Subcutaneous abdominal adipose tissue (tissue), 5 donors: ENCODE data around the gene SGMS1.

Source experiments
- H3K27ac ChIP-seq: one replicate; pipeline ENCODE4 v1.7.0; 2013; ENCODE audit warnings: low read depth, mild to moderate bottlenecking, inconsistent platforms, low read length, moderate library complexity
- H3K27me3 ChIP-seq, 5 donors: one replicate each; pipeline ENCODE4 v1.7.0; 2013; ENCODE audit warnings: low read length in 5 of 5, inconsistent platforms in 1 of 5; ENCODE audit not compliant: control insufficient read depth in 5 of 5, insufficient read depth in 4 of 5
- H3K36me3 ChIP-seq, 5 donors: one replicate each; pipeline ENCODE4 v1.7.0; 2013; ENCODE audit warnings: low read length in 5 of 5; ENCODE audit not compliant: control insufficient read depth in 5 of 5, insufficient read depth in 5 of 5
- H3K4me1 ChIP-seq, 5 donors: one replicate each; pipeline ENCODE4 v1.7.0; 2013; ENCODE audit warnings: low read length in 5 of 5, mild to moderate bottlenecking in 3 of 5, moderate library complexity in 1 of 5; ENCODE audit not compliant: control insufficient read depth in 5 of 5, insufficient read depth in 5 of 5
- H3K4me3 ChIP-seq, 5 donors: one replicate each; pipeline ENCODE4 v1.7.0; 2013; ENCODE audit warnings: low read length in 5 of 5, low read depth in 1 of 5
- H3K9ac ChIP-seq, 5 donors: one replicate each; pipeline ENCODE4 v1.7.0; 2013; ENCODE audit warnings: low read length in 5 of 5, mild to moderate bottlenecking in 4 of 5, moderate library complexity in 3 of 5
- H3K9me3 ChIP-seq, 5 donors: one replicate each; pipeline ENCODE4 v1.7.0; 2013; ENCODE audit warnings: low read length in 5 of 5; ENCODE audit not compliant: control insufficient read depth in 5 of 5
- donor health status: healthy.
- donor health status: healthy.
- donor health status: healthy.
- donor health status: healthy.
- donor health status: healthy.

SGMS1 gene

DNA sequence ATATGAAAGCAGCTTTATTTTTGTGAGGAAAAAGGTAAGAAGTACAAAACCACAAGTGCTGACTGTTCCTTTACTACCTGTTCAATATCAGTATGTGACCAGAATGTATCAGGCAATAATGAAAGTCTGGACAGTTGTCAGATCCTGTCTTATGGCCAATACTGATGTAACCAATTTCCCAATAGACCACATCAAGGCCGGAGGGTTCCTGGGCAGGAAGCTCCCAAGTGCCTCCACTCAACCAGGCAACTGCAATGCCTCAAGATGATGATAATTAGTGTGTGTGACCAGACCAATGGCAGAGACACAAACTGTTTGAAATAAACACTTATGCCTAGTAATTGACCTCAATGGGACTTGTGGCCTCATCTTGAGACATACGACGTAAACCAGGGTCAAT is 223.1 kb downstream of the SGMS1 start:
- no peak overlapping the region for H3K27ac ChIP-seq
- H3K4me3 ChIP-seq: no peak overlapping the region

DNA sequence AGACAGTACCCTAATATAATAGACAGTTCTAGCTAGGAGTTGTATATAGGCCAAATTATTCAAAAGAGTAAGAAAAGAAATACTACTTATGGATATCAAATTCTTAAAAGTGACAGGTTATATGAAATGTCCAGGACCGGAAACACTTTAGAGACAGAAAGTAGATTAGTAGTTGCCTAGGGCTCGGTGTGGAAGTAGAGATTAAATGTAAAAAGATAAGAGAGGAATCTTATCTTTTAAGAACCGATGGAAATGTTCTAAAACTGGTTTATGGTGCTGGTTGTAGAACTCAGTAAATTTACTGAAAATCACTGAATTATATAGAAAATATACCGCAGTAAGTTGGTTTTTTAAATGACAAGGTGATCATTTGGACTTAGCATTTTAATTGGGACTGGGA is 224.9 kb downstream of the SGMS1 start:
- Histone ChIP-seq H3K9ac (no peak overlapping the region), H3K27ac (no peak overlapping the region), H3K27me3 (no peaks in the 10 kb centered on the region), H3K9me3 (no peaks in the 10 kb centered on the region), H3K4me1 (peaks cover 0 to 51% (median 32%) of the 10 kb centered on the region in 5 donors), H3K36me3 (no peaks in the 10 kb centered on the region), H3K4me3 (no peak overlapping the region)

More for the DNA sequence above, 223.1 kb downstream of the SGMS1 start:
- no peaks in the 10 kb centered on the region for H3K9me3 ChIP-seq
- peaks cover 0 to 42% (median 24%) of the 10 kb centered on the region in 5 donors for H3K4me1 ChIP-seq
- no peaks in the 10 kb centered on the region for H3K27me3 ChIP-seq
- H3K36me3 ChIP-seq: no peaks in the 10 kb centered on the region
- H3K9ac ChIP-seq: no peak overlapping the region

DNA sequence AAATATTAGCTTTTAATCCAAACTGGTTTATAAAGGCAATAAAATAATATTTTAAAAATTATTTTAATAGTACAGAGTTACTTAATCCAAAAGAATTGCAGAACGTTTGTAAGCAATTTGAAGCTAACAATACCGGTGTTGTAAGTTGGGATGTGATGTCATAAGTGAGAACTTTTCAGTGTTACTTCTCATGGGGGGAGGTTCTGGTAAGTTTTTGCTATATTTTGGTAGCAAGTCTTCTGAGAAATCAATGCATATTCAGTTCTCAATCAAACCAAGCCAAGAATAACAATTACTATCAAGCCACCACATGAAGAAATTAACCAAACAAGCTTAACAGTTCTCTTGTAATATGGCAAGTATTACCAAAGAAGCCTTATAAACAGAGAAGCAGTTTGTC is 225.4 kb downstream of the SGMS1 start:
- H3K27me3 ChIP-seq: no peaks in the 10 kb centered on the region
- peaks cover 0 to 51% (median 33%) of the 10 kb centered on the region in 5 donors for H3K4me1 ChIP-seq
- no peak overlapping the region for H3K27ac ChIP-seq
- H3K4me3 ChIP-seq: no peak overlapping the region
- no peaks in the 10 kb centered on the region for H3K36me3 ChIP-seq
- no peak overlapping the region for H3K9ac ChIP-seq
- H3K9me3 ChIP-seq: no peaks in the 10 kb centered on the region

DNA sequence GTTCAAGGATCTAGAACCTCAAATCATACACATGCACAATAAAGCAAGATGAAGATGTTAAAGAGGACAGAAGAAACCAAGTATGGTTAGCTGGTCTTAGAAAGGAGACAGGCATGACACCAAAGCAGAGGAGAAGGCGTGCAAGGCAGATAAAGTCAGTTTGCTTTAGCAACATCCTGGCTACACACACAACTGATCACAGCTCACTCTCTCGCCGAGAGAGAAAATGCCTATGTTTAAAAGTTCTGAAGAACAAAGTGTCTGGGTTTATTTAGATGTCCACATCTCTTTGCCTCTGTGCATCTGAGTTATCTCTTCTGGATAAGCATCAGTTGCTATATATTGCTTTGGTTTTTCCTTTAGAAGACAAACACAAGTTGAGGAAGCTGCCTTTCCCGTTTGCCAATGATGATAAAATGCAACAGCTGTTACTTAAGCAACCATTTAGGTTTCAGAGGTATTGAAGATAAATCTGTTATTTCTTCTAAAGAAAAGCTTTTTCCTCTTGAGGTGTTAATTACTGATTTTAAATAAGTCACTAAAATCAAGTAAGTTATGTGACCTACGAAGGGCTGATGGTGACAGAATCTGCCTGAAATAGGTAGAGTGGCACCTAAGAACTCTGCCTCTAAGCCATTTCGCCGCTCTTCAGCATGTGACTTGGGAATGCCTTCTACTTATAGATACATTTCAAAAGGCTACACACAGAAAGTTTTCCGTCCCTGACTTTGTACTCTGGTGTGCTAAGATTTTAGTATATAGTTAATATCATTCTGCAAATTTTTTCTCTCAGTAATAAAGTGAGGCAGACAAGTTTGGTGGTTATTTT is 226.2 kb downstream of the SGMS1 start:
- H3K9me3 ChIP-seq: no peaks in the 10 kb centered on the region

DNA sequence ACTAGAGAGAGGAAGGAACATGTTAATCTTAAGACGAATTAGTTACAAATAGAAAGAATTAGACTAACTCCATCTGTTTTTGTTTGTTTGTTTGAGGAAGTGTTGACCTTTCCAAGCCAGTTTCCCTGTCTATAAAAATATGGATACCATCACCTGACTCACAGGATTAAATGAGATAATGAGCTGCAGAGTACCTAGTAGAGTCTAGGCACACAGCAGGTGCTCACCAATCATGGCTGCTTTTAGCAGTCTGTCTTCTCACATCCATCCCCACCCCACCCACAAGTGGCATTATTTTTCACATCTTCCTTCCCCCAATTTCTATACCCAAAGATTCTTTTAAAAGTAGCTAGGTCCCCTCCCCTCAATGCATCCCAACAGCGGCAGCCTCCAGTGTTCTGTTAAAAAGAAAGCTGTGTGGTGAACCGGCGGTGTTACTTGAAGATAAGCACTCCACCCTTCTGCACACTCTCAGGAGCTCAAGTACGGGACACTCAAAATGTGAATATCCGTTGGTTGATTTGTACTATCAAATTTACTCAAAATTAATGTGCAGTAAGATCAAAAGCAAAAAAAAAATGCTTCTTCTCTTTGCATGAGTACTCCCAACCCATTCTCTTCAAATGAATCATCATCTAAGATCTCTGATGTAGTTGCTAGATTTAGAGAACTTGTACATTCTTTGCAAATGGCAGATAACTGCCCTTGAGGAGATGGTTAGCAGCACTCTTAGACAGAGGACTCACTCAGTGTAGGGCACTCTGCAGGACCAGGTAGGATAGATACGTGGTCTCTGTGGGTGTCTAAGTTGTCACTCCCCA is 227.1 kb downstream of the SGMS1 start:
- no peak overlapping the region for H3K27ac ChIP-seq
- H3K9me3 ChIP-seq: no peaks in the 10 kb centered on the region

More for the DNA sequence above, 226.2 kb downstream of the SGMS1 start:
- H3K27me3 ChIP-seq: no peaks in the 10 kb centered on the region
- no peak overlapping the region for H3K9ac ChIP-seq
- no peak overlapping the region for H3K4me3 ChIP-seq
- peaks cover 0 to 44% (median 33%) of the 10 kb centered on the region in 5 donors for H3K4me1 ChIP-seq
- H3K27ac ChIP-seq: no peak overlapping the region
- no peaks in the 10 kb centered on the region for H3K36me3 ChIP-seq

DNA sequence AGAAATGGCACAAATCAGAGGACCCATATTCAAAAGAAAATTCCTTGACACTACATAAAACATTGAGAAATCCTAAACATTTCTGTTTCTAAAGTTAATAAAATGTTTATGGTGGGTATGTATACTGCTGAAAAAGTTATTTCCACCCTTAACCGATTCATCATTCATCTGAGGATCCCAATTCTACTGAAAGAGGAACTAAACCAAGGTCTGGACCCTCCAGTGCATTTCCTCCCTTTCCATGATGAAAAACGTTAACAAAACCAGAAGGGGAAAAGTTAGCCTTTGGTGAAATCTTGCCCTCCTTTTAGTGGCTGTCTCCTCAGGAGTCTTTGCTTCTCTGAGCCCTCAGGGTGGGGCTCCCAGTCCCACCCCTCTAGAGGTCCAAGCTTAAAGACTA is 227.9 kb downstream of the SGMS1 start:
- Histone ChIP-seq H3K9ac (peak overlapping the region in 1 of 5 donors; percentile 49), H3K4me1 (peaks cover 0 to 42% (median 32%) of the 10 kb centered on the region in 5 donors), H3K9me3 (no peaks in the 10 kb centered on the region), H3K4me3 (no peak overlapping the region), H3K36me3 (no peaks in the 10 kb centered on the region), H3K27ac (peak overlapping the region; percentile 37), H3K27me3 (no peaks in the 10 kb centered on the region)

More for the DNA sequence above, 227.1 kb downstream of the SGMS1 start:
- no peak overlapping the region for H3K9ac ChIP-seq
- H3K36me3 ChIP-seq: no peaks in the 10 kb centered on the region
- no peak overlapping the region for H3K4me3 ChIP-seq
- peaks cover 0 to 44% (median 33%) of the 10 kb centered on the region in 5 donors for H3K4me1 ChIP-seq
- H3K27me3 ChIP-seq: no peaks in the 10 kb centered on the region

DNA sequence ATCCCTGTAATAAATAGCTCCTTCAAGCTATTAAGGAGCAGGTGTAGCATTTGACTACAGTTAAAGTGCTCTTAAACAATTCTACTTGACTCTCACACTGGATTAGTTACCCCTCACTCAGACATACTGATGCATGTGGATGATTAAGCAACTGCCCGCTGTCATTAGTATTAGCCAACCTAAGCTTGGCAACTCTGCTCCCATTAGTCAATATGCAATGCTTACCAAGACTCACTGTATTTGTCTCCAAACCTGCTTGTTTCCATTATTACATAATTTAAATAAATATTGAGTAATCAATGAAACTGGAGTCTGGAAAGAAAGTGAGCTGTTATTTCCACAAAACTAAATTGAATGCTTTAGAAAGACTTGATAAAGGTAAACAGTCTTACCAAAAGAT is 228.5 kb downstream of the SGMS1 start:
- H3K4me1 ChIP-seq: peaks cover 0 to 39% (median 29%) of the 10 kb centered on the region in 5 donors
- peak overlapping the region in 1 of 5 donors; percentile 7 for H3K4me3 ChIP-seq
- H3K9me3 ChIP-seq: no peaks in the 10 kb centered on the region
- no peaks in the 10 kb centered on the region for H3K36me3 ChIP-seq
- H3K9ac ChIP-seq: peak overlapping the region in 1 of 5 donors; percentile 63
- peak overlapping the region; percentile 87 for H3K27ac ChIP-seq
- no peaks in the 10 kb centered on the region for H3K27me3 ChIP-seq

DNA sequence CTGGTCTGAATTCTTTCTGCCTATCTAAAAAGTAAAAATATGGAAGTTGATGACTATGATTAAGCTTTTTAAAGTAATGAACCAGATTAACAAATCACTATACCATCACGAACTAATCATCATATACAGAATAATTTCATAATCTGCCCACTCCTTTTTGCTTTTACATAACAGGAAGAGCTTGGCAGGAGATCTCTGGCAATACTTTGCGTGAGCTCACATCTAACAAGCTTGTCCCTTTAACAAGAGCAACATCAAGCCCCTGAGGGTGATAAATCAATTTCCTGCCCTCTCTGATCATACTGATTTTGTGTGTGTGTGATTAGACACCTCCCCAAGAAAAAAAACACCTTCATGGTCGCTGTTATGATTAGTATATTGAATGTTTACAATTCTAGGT is 228.9 kb downstream of the SGMS1 start:
- peak overlapping the region in 1 of 5 donors; percentile 63 for H3K9ac ChIP-seq
- peak overlapping the region; percentile 87 for H3K27ac ChIP-seq
- H3K27me3 ChIP-seq: no peaks in the 10 kb centered on the region
- peak overlapping the region in 1 of 5 donors; percentile 7 for H3K4me3 ChIP-seq
- H3K9me3 ChIP-seq: no peaks in the 10 kb centered on the region
- H3K4me1 ChIP-seq: peaks cover 0 to 39% (median 29%) of the 10 kb centered on the region in 5 donors
- H3K36me3 ChIP-seq: no peaks in the 10 kb centered on the region

DNA sequence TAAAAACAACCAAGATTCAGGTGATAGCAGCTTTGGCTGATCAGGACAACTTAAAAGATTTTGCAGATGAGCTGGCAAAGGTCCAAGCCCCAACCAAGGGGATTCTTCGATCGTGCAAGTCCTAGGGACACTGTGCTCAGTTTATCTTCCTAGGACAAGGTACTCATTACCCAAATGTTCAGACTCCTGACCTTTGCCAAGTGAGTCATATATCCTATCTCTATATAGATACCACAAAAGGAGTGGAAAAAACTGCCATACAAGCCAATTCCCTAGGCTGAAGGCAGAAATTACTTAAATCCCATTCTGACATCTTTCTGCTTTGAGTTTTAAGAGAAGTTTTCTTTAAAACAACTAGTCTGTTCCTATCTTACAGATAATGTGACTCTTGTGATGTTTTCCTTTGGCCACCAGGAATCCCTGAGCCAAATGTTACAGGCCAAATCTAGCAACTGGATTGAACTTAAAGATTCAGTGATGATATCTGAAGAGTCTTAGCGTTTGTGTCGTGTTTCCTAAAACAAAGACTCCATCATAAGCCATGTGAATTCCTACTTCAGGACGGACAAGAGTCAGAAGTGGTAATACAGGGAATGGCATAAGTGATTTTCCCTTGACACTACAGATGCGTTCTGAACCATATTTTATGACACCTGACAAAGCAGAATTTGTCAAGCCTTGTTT is 229.8 kb downstream of the SGMS1 start:
- H3K27me3 ChIP-seq: no peaks in the 10 kb centered on the region
- no peak overlapping the region for H3K4me3 ChIP-seq
- peaks cover 0 to 39% (median 29%) of the 10 kb centered on the region in 5 donors for H3K4me1 ChIP-seq
- H3K36me3 ChIP-seq: no peaks in the 10 kb centered on the region
- no peaks in the 10 kb centered on the region for H3K9me3 ChIP-seq
- peak overlapping the region; percentile 87 for H3K27ac ChIP-seq
- no peak overlapping the region for H3K9ac ChIP-seq
